PC-9 (cell line): ENCODE measurements around the gene GNAS. TPM values are rescaled to one million over a fixed set of nuclear protein-coding genes. Genes with fewer than 3 reads are reported as not detected.
"Not testable (repeated sequence)": the region's sequence is repeated elsewhere in the genome, so short reads cannot be mapped to it uniquely, and the experiment has no call there.

Experiments
- BruUV-seq: library from RNA; stranded (reverse); fragments of 400-500 nt; replicated peaks from 2 replicates; lab custom pipeline; 2021; lab: Mats Ljungman, UMichigan
- CTCF ChIA-PET: fragments of 300-600 bp; sonication (Branson Sonifier 250); formaldehyde crosslinking; loops from one replicate; lab custom pipeline; 2022; ENCODE audit warnings: antibody characterized with exemption; lab: Charles Lee
- POLR2A ChIA-PET: fragments of 300-600 bp; sonication (Branson Sonifier 250); formaldehyde crosslinking; loops from one replicate; lab custom pipeline; 2022; ENCODE audit warnings: antibody characterized with exemption; ENCODE audit not compliant: unreplicated experiment; lab: Charles Lee
- DNase-seq, 2 experiments: peaks; one replicate each; pipeline versions ENCODE4 v3.0.0 to v3.0.0-alpha.2; 2015 to 2022; ENCODE audit warnings: mixed read lengths in 1 of 2
- H2AFZ ChIP-seq: fragments of 200-600 bp; sonication (generic); 2 replicates; pipeline ENCODE4 v1.8.1; 2017; ENCODE audit warnings: antibody characterized with exemption
- H3F3A ChIP-seq: fragments of 200-600 bp; sonication (generic); 2 replicates; pipeline ENCODE4 v1.8.1; 2017; ENCODE audit warnings: antibody characterized with exemption, mild to moderate bottlenecking, low read depth; ENCODE audit not compliant: insufficient read depth
- H3K27ac ChIP-seq: fragments of 200-600 bp; sonication (generic); 2 replicates; pipeline ENCODE4 v1.6.1; 2016; ENCODE audit warnings: mixed run types
- H3K27me3 ChIP-seq: fragments of 200-600 bp; sonication (generic); 2 replicates; pipeline ENCODE4 v1.6.1; 2016; ENCODE audit warnings: low read depth, mixed run types; ENCODE audit not compliant: insufficient read depth
- H3K36me3 ChIP-seq: fragments of 200-600 bp; sonication (generic); 2 replicates; pipeline ENCODE4 v1.6.1; 2016; ENCODE audit warnings: low read depth, mixed run types
- H3K4me1 ChIP-seq: fragments of 200-600 bp; sonication (generic); replicated peaks from 2 replicates; pipeline ENCODE4 v1.6.1; 2016; ENCODE audit warnings: mixed run types; ENCODE audit not compliant: insufficient read depth
- H3K4me2 ChIP-seq: fragments of 200-600 bp; sonication (generic); 2 replicates; pipeline ENCODE4 v1.6.1; 2017; ENCODE audit warnings: mixed run types
- H3K4me3 ChIP-seq: fragments of 200-600 bp; sonication (generic); 2 replicates; pipeline ENCODE4 v1.6.1; 2016; ENCODE audit warnings: mixed run types
- H3K79me2 ChIP-seq: fragments of 200-600 bp; sonication (generic); 2 replicates; pipeline ENCODE4 v1.6.1; 2017; ENCODE audit warnings: low read depth, mixed run types
- H3K9me2 ChIP-seq: fragments of 200-600 bp; sonication (generic); 2 replicates; pipeline ENCODE4 v1.8.1; 2017; ENCODE audit warnings: mild to moderate bottlenecking; ENCODE audit not compliant: insufficient read depth
- H3K9me3 ChIP-seq: fragments of 200-600 bp; sonication (generic); 2 replicates; pipeline ENCODE4 v1.8.1; 2016; ENCODE audit warnings: low read depth; ENCODE audit not compliant: insufficient read depth
- H4K20me1 ChIP-seq: fragments of 200-600 bp; sonication (generic); 2 replicates; pipeline ENCODE4 v1.8.1; 2017; ENCODE audit not compliant: insufficient read depth
- CTCF ChIP-seq: fragments of 200-600 bp; sonication (generic); conservative IDR thresholded peaks from 2 replicates; pipeline ENCODE4 v1.6.1; 2017; ENCODE audit warnings: mixed run types, antibody characterized with exemption, mild to moderate bottlenecking, moderate library complexity
- EZH2 ChIP-seq: fragments of 200-600 bp; sonication (generic); IDR thresholded peaks from 2 replicates; pipeline ENCODE4 v1.8.0; 2017; ENCODE audit warnings: antibody characterized with exemption, low read depth
- intact Hi-C: fragments of 100-400 bp; cut with micrococcal nuclease; formaldehyde crosslinking; loops from one replicate; pipeline ENCODE4 v1.10.0; 2022; ENCODE audit not compliant: unreplicated experiment
- total RNA-seq: library from RNA; stranded (reverse); gene quantifications from 2 replicates; pipeline ENCODE4 v1.2.3, GENCODE V29; 2021

The GNAS gene
- total RNA-seq, 1 experiment from 2014 or later: 929 TPM

GRCh38 chr20:58825450-58825849 lies 27.1 kb upstream of the GNAS start:
- DNase-seq: no peak
- no peaks in the 10 kb centered on the region for H4K20me1 ChIP-seq
- no peak overlapping the region for H2AFZ ChIP-seq
- H3K9me2 ChIP-seq: no peaks in the 10 kb centered on the region
- BruUV-seq: no TSS peak
- no peak for TF ChIP-seq CTCF
- no peak for TF ChIP-seq EZH2
- H3K4me1 ChIP-seq: no peaks in the 10 kb centered on the region
- intact Hi-C loops: no loop called here
- POLR2A ChIA-PET: no interaction called here
- no peaks in the 10 kb centered on the region for H3F3A ChIP-seq
- no peaks in the 10 kb centered on the region for H3K9me3 ChIP-seq
- CTCF ChIA-PET: no interaction called here
- H3K27ac ChIP-seq: no peak overlapping the region
- peaks cover 32% of the 10 kb centered on the region; the same call in 1 of the 2 replicates for H3K27me3 ChIP-seq
- H3K4me2 ChIP-seq: no peak overlapping the region
- H3K79me2 ChIP-seq: no peaks in the 10 kb centered on the region
- H3K4me3 ChIP-seq: no peak overlapping the region
- no peaks in the 10 kb centered on the region for H3K36me3 ChIP-seq

GRCh38 chr20:58826271-58826670 lies 26.2 kb upstream of the GNAS start:
- DNase-seq: no peak
- POLR2A ChIA-PET: no interaction called here

GRCh38 chr20:58828136-58828535 lies 24.4 kb upstream of the GNAS start:
- CTCF ChIA-PET: no interaction called here

More at GRCh38 chr20:58826271-58826670, 26.2 kb upstream of the GNAS start:
- no peak overlapping the region for H3K4me2 ChIP-seq
- H3K9me3 ChIP-seq: no peaks in the 10 kb centered on the region
- H3F3A ChIP-seq: no peaks in the 10 kb centered on the region
- no peak overlapping the region for H3K27ac ChIP-seq
- no peak overlapping the region for H2AFZ ChIP-seq
- BruUV-seq: no TSS peak
- H3K4me1 ChIP-seq: no peaks in the 10 kb centered on the region
- no peaks in the 10 kb centered on the region for H3K9me2 ChIP-seq
- H3K79me2 ChIP-seq: no peaks in the 10 kb centered on the region
- TF ChIP-seq CTCF: no peak
- TF ChIP-seq EZH2: no peak
- peaks cover 39% of the 10 kb centered on the region; the same call in 1 of the 2 replicates for H3K27me3 ChIP-seq
- intact Hi-C loops: no loop called here
- H3K4me3 ChIP-seq: no peak overlapping the region
- CTCF ChIA-PET: no interaction called here
- H3K36me3 ChIP-seq: no peaks in the 10 kb centered on the region
- no peaks in the 10 kb centered on the region for H4K20me1 ChIP-seq

GRCh38 chr20:58828804-58829203 lies 23.7 kb upstream of the GNAS start:
- H3K27ac ChIP-seq, BruUV-seq, H2AFZ ChIP-seq, intact Hi-C loops, DNase-seq, H3F3A ChIP-seq, H3K4me2 ChIP-seq, H4K20me1 ChIP-seq, H3K4me3 ChIP-seq, H3K36me3 ChIP-seq, H3K9me3 ChIP-seq, H3K4me1 ChIP-seq, CTCF ChIA-PET, H3K79me2 ChIP-seq, H3K9me2 ChIP-seq: not testable (repeated sequence)
- peaks cover 52% of the 10 kb centered on the region; the same call in 1 of the 2 replicates for H3K27me3 ChIP-seq
- POLR2A ChIA-PET: interaction anchor here (0.6 kb wide), 1 partner anchor 152 kb away, joined by 3 read pairs; no protein-coding TSS in a partner anchor

More at GRCh38 chr20:58828136-58828535, 24.4 kb upstream of the GNAS start:
- BruUV-seq: no TSS peak
- DNase-seq: no peak
- Histone ChIP-seq H4K20me1 (0 out of 2 replicates have a peak, but pooled peaks cover 5% of the 10 kb centered on the region), H3K9me3 (no peaks in the 10 kb centered on the region), H3K36me3 (no peaks in the 10 kb centered on the region), H2AFZ (no peak overlapping the region), H3F3A (no peaks in the 10 kb centered on the region), H3K9me2 (no peaks in the 10 kb centered on the region), H3K4me2 (no peak overlapping the region), H3K27ac (no peak overlapping the region), H3K4me1 (no peaks in the 10 kb centered on the region), H3K4me3 (no peak overlapping the region), H3K27me3 (peaks cover 49% of the 10 kb centered on the region; the same call in 1 of the 2 replicates), H3K79me2 (no peaks in the 10 kb centered on the region)
- TF ChIP-seq EZH2: no peak
- TF ChIP-seq CTCF: no peak
- intact Hi-C loops: no loop called here
- POLR2A ChIA-PET: no interaction called here
